ENCODE data around the gene OR51V1. TPM values are rescaled to one million over a fixed set of nuclear protein-coding genes. Genes with fewer than 3 reads are reported as not detected.

Gene OR51V1
- total and polyA plus RNA-seq, 2 donors (not counting 1 experiment from before 2014, with no cell fraction given): not detected

DNA sequence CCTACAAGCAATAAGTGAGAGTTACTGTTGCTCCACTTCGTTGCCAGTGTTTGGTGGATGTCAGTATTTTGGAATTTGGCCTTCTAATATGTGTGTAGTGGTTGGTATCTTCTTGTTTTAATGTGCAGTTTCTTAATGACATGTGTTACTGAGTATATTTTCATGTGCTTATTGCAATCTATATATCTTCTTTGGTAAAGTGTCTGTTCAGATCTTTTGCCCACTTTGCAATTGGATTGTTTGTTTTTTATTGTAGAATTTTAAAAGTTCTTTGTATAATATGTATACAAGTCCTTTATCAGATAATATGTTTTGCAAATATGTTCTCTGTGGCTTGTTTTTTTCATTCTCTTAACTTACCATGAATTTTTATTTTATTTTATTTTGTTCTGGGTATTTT lies 7.7 kb downstream of the OR51V1 start:
- DNase-seq (no peak), ATAC-seq (ENCODE audit: low read depth) (no peak)
- Histone ChIP-seq H3K9ac (ENCODE audit: low read length) (no peak overlapping the region), H2AFZ (ENCODE audit: insufficient read depth, low read depth, low read length, poor library complexity, severe bottlenecking) (no peak overlapping the region), H3K79me2 (ENCODE audit: control insufficient read depth, insufficient read depth, low read length) (no peaks in the 10 kb centered on the region), H3K9me3 (ENCODE audit: control extremely low read depth in 1 of 3, control insufficient read depth in 2 of 3, insufficient read depth in 1 of 3, low read length in 2 of 3) (peaks cover 0 to 10% (median 0%) of the 10 kb centered on the region in 3 donors), H3K36me3 (replicated peaks in 1 of 2; ENCODE audit: control extremely low read depth in 1 of 2, control insufficient read depth in 1 of 2, extremely low read depth in 1 of 2, insufficient read depth in 2 of 2, low read length in 1 of 2) (no peaks in the 10 kb centered on the region), H3K27me3 (replicated peaks in 1 of 4; ENCODE audit: control extremely low read depth in 1 of 4, control insufficient read depth in 3 of 4, insufficient read depth in 4 of 4, low read length in 3 of 4) (no peaks in the 10 kb centered on the region), H4K20me1 (ENCODE audit: control insufficient read depth, insufficient read depth, low read length, poor library complexity, severe bottlenecking) (no peaks in the 10 kb centered on the region), H3K4me1 (ENCODE audit: control insufficient read depth in 2 of 2, insufficient read depth in 2 of 2, low read length in 2 of 2) (no peaks in the 10 kb centered on the region), H3K27ac (ENCODE audit: low read length in 2 of 2) (no peak overlapping the region), H3K4me3 (ENCODE audit: control extremely low read depth in 1 of 5, extremely low read depth in 1 of 5, insufficient read depth in 1 of 5, low read depth in 2 of 5, low read length in 4 of 5) (no peak overlapping the region), H3K4me2 (replicated peaks; ENCODE audit: low read depth, low read length, poor library complexity, severe bottlenecking) (no peak overlapping the region)
- ChIA-PET POLR2A (no interaction called here), CTCF (no interaction called here)
- no CpG with 5 or more reads among the region's 1 CpG for WGBS (ENCODE audit: insufficient coverage)
- H3K4me1 Mint-ChIP-seq: no peaks in the 10 kb centered on the region
- H3K27ac Mint-ChIP-seq: no peak overlapping the region
- H3K27me3 Mint-ChIP-seq: no peaks in the 10 kb centered on the region
- intact Hi-C loops (cut with micrococcal nuclease): no loop called here
- no peak overlapping the region for H3K4me3 Mint-ChIP-seq
- TF ChIP-seq, protein P1, sequence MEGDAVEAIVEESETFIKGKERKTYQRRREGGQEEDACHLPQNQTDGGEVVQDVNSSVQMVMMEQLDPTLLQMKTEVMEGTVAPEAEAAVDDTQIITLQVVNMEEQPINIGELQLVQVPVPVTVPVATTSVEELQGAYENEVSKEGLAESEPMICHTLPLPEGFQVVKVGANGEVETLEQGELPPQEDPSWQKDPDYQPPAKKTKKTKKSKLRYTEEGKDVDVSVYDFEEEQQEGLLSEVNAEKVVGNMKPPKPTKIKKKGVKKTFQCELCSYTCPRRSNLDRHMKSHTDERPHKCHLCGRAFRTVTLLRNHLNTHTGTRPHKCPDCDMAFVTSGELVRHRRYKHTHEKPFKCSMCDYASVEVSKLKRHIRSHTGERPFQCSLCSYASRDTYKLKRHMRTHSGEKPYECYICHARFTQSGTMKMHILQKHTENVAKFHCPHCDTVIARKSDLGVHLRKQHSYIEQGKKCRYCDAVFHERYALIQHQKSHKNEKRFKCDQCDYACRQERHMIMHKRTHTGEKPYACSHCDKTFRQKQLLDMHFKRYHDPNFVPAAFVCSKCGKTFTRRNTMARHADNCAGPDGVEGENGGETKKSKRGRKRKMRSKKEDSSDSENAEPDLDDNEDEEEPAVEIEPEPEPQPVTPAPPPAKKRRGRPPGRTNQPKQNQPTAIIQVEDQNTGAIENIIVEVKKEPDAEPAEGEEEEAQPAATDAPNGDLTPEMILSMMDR (IDR thresholded peaks at IDR 0.05): no peak
- TF ChIP-seq EZH2 (IDR thresholded peaks at IDR 0.05; ENCODE audit: borderline replicate concordance, insufficient read depth, low read depth, low read length, poor library complexity, severe bottlenecking): no peak
- H3K9me3 Mint-ChIP-seq (ENCODE audit: insufficient read depth): peaks cover 9% of the 10 kb centered on the region

DNA sequence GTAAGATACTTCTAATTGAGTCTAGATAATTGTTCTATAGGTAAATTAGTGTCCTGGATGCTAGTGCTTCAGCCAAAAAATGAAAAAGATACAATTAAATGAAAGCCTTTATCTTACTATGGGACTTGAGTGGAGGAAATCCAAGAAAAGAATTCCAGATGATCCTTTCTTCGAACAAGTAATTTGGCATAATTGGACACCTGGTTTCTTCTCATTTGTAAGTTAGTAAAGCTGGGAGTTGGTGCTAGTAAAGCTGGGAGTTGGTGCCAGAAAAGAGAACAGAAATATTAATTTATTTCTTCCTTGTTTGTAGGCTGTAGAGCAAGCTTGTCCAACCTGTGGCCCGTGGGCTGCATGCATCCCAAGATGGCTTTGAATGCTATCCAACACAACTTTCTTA lies 12.3 kb downstream of the OR51V1 start:
- no peaks in the 10 kb centered on the region for H4K20me1 ChIP-seq (ENCODE audit: control insufficient read depth, insufficient read depth, low read length, poor library complexity, severe bottlenecking)
- Mint-ChIP-seq H3K4me1 (no peaks in the 10 kb centered on the region), H3K4me3 (no peak overlapping the region), H3K27me3 (peaks cover 2% of the 10 kb centered on the region), H3K9me3 (ENCODE audit: insufficient read depth) (peaks cover 9% of the 10 kb centered on the region), H3K27ac (no peak overlapping the region)
- no peak overlapping the region for H3K27ac ChIP-seq (ENCODE audit: low read length in 2 of 2)
- intact Hi-C loops (cut with micrococcal nuclease): no loop called here
- no peaks in the 10 kb centered on the region for H3K27me3 ChIP-seq (replicated peaks in 1 of 4; ENCODE audit: control extremely low read depth in 1 of 4, control insufficient read depth in 3 of 4, insufficient read depth in 4 of 4, low read length in 3 of 4)
- no peak overlapping the region for H3K4me2 ChIP-seq (replicated peaks; ENCODE audit: low read depth, low read length, poor library complexity, severe bottlenecking)
- DNase-seq (no peak), ATAC-seq (ENCODE audit: low read depth) (no peak)
- no peak overlapping the region for H2AFZ ChIP-seq (ENCODE audit: insufficient read depth, low read depth, low read length, poor library complexity, severe bottlenecking)
- H3K79me2 ChIP-seq (ENCODE audit: control insufficient read depth, insufficient read depth, low read length): no peaks in the 10 kb centered on the region
- H3K9ac ChIP-seq (ENCODE audit: low read length): no peak overlapping the region
- TF ChIP-seq, protein P1 (IDR thresholded peaks at IDR 0.05): no peak
- TF ChIP-seq EZH2 (IDR thresholded peaks at IDR 0.05; ENCODE audit: borderline replicate concordance, insufficient read depth, low read depth, low read length, poor library complexity, severe bottlenecking): no peak
- CTCF ChIA-PET: no interaction called here
- no peak overlapping the region for H3K4me3 ChIP-seq (ENCODE audit: control extremely low read depth in 1 of 5, extremely low read depth in 1 of 5, insufficient read depth in 1 of 5, low read depth in 2 of 5, low read length in 4 of 5)
- H3K4me1 ChIP-seq (ENCODE audit: control insufficient read depth in 2 of 2, insufficient read depth in 2 of 2, low read length in 2 of 2): no peaks in the 10 kb centered on the region
- WGBS (ENCODE audit: insufficient coverage): 100% methylated on average over 1 of the region's 2 CpGs
- H3K36me3 ChIP-seq (replicated peaks in 1 of 2; ENCODE audit: control extremely low read depth in 1 of 2, control insufficient read depth in 1 of 2, extremely low read depth in 1 of 2, insufficient read depth in 2 of 2, low read length in 1 of 2): no peaks in the 10 kb centered on the region
- H3K9me3 ChIP-seq (ENCODE audit: control extremely low read depth in 1 of 3, control insufficient read depth in 2 of 3, insufficient read depth in 1 of 3, low read length in 2 of 3): peaks cover 0 to 5% (median 0%) of the 10 kb centered on the region in 3 donors
- POLR2A ChIA-PET: no interaction called here

Measured in B cell (primary cell).